Esophagus squamous epithelium (tissue), 5 donors: Measurements from ENCODE around the gene RRAD. TPM values are rescaled to one million over a fixed set of nuclear protein-coding genes. Genes with fewer than 3 reads are reported as not detected.
"Not testable (repeated sequence)": the region's sequence is repeated elsewhere in the genome, so short reads cannot be mapped to it uniquely, and the experiment has no call there.

Experiments
- DNase-seq: peaks from one replicate; lab custom pipeline; 2025; lab: John Stamatoyannopoulos, UW
- H3K27ac ChIP-seq, 4 donors: fragments of 200-600 bp; sonication (generic); one replicate each; pipeline ENCODE4 v1.5.1; 2016 to 2019; ENCODE audit warnings: mild to moderate bottlenecking in 1 of 4
- H3K27me3 ChIP-seq, 4 donors: fragments of 200-600 bp; sonication (generic); 1 replicate in 3 of 4; 2 replicates in 1 of 4; pipeline versions ENCODE4 v1.5.1 to v1.6.0; 2017 to 2021; ENCODE audit warnings: antibody characterized with exemption in 1 of 4
- H3K36me3 ChIP-seq, 3 donors: fragments of 200-600 bp; sonication (generic); one replicate each; pipeline ENCODE4 v1.5.1; 2016 to 2019
- H3K4me1 ChIP-seq, 3 donors: fragments of 200-600 bp; sonication (generic); one replicate each; pipeline ENCODE4 v1.5.1; 2017 to 2019
- H3K4me3 ChIP-seq, 4 donors: fragments of 200-600 bp; sonication (generic); 1 replicate in 3 of 4; 2 replicates in 1 of 4; pipeline ENCODE4 v1.5.1; 2016 to 2019; ENCODE audit warnings: mild to moderate bottlenecking in 2 of 4, moderate library complexity in 1 of 4
- H3K9me3 ChIP-seq, 3 donors: fragments of 200-600 bp; sonication (generic); one replicate each; pipeline ENCODE4 v1.5.1; 2016 to 2019
- CTCF ChIP-seq, 6 experiments: fragments of 450-650 bp in 4 of 6; fragments of 200-600 bp in 2 of 6; sonication (generic) in 2 of 6; IDR thresholded peaks; one replicate each; pipeline ENCODE4 v1.5.1; 2016 to 2019; ENCODE audit warnings: antibody characterized with exemption in 6 of 6, mild to moderate bottlenecking in 4 of 6, moderate library complexity in 4 of 6
- POLR2A ChIP-seq, 4 donors: fragments of 450-650 bp; IDR thresholded peaks; one replicate each; pipeline ENCODE4 v1.6.1; 2017; ENCODE audit warnings: antibody characterized with exemption in 4 of 4, mild to moderate bottlenecking in 4 of 4, moderate library complexity in 3 of 4
- WGBS, 2 donors: methylation state at CpG; one replicate each; pipeline ENCODE4 v1.1.5; 2018; 5-methylcytosine and 5-hydroxymethylcytosine counted together
- intact Hi-C: fragments of 100-400 bp; cut with DNase I; formaldehyde crosslinking; loops from one replicate; pipeline ENCODE4 v1.15.0; 2022
- total RNA-seq, 4 donors: library from RNA; depleted of rRNA; stranded (reverse); fragments of >200 nt; gene quantifications; one replicate each; pipeline ENCODE4 v1.1.0, GENCODE V29; 2016
- donor health status: DM: yes; HTN: yes; CAD: no.

Gene RRAD, protein sequence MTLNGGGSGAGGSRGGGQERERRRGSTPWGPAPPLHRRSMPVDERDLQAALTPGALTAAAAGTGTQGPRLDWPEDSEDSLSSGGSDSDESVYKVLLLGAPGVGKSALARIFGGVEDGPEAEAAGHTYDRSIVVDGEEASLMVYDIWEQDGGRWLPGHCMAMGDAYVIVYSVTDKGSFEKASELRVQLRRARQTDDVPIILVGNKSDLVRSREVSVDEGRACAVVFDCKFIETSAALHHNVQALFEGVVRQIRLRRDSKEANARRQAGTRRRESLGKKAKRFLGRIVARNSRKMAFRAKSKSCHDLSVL
- 100 to 1,000 TPM in 2 of 4 donors, 10 to 100 TPM in 2; 68.7 to 208 (median 129) TPM for total RNA-seq

- Histone ChIP-seq H3K4me3 (peak within 1 kb of the TSS; percentile 50 to 73 (median 61)), H3K4me1 (peaks cover 40 to 99% (median 53%) of the 10 kb centered on the region in 3 donors), H3K36me3 (peaks cover 0 to 30% (median 0%) of the 10 kb centered on the region in 3 donors), H3K9me3 (no peaks in the 10 kb centered on the region), H3K27me3 (peaks cover 0 to 35% (median 0%) of the 10 kb centered on the region in 4 donors), H3K27ac (peak within 1 kb of the TSS; percentile 81 to 90 (median 85))
- DNase-seq: no peak
- TF ChIP-seq POLR2A (IDR thresholded peaks at IDR 0.05) (peak in 2 of 4 donors; percentile 41 to 69), CTCF (IDR thresholded peaks at IDR 0.05) (no peak)
- intact Hi-C loops: no loop called here
- WGBS, 2 donors: 5 to 6% methylated on average over 8 to 10 of the region's 42 CpGs
These were observed at the start of gene RRAD for GRCh38 chr16:66925322-66925840. TSS of gene RRAD (minus strand) at chr16:66925535. CDS start at chr16:66925179, 356 bp downstream.

- H3K27ac ChIP-seq, H3K9me3 ChIP-seq, H3K4me3 ChIP-seq, H3K36me3 ChIP-seq, DNase-seq: not testable (repeated sequence)
- Histone ChIP-seq H3K4me1 (peaks cover 4 to 31% (median 5%) of the 10 kb centered on the region in 3 donors), H3K27me3 (peaks cover 0 to 13% (median 0%) of the 10 kb centered on the region in 4 donors)
- 65 to 68% methylated on average over 11 of the region's 11 CpGs for WGBS, 2 donors
- intact Hi-C loops: loop anchor here (5.0 kb wide), 1 partner anchor 182 kb away; the partner anchor contains the start of genes FBXL8 and TRADD
These were observed 49.6 kb upstream of the RRAD start for GRCh38 chr16:66974932-66975246.

DNA sequence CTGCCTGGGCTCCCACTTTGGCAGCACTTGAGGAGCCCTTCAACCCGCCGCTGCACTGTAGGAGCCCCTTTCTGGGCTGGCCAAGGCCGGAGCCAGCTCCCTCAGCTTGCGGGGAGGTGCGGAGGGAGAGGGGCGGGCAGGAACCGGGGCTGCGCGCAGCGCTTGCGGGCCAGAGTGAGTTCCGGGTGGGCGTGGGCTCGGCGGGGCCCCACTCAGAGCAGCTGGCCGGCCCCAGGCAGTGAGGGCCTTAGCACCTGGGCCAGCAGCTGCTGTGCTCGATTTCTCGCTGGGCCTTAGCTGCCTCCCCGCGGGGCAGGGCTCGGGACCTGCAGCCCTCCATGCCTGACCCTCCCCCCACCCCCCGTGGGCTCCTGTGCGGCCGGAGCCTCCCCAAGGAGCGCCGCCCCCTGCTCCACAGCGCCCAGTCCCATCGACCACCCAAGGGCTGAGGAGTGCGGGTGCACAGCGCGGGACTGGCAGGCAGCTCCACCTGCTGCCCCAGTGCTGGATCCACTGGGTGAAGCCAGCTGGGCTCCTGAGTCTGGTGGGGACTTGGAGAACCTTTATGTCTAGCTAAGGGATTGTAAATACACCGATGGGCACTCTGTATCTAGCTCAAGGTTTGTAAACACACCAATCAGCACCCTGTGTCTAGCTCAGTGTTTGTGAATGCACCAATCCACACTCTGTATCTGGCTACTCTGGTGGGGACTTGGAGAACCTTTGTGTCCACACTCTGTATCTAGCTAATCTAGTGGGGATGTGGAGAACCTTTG is 49.0 kb upstream of the RRAD start:
- H3K4me3 ChIP-seq, DNase-seq, H3K9me3 ChIP-seq, H3K36me3 ChIP-seq, intact Hi-C loops, H3K27ac ChIP-seq: not testable (repeated sequence)
- Histone ChIP-seq H3K27me3 (peaks cover 0 to 13% (median 0%) of the 10 kb centered on the region in 4 donors), H3K4me1 (peaks cover 4 to 28% (median 5%) of the 10 kb centered on the region in 3 donors)
- WGBS, 2 donors: 91 to 97% methylated on average over 3 to 9 of the region's 32 CpGs

GRCh38 chr16:66973716-66974115 is 48.4 kb upstream of the RRAD start:
- no peak overlapping the region for H3K27ac ChIP-seq
- peaks cover 0 to 13% (median 0%) of the 10 kb centered on the region in 4 donors for H3K27me3 ChIP-seq
- intact Hi-C loops: no loop called here
- no peaks in the 10 kb centered on the region for H3K36me3 ChIP-seq
- H3K4me3 ChIP-seq: no peak overlapping the region
- no peak for DNase-seq
- no peaks in the 10 kb centered on the region for H3K9me3 ChIP-seq
- TF ChIP-seq POLR2A (IDR thresholded peaks at IDR 0.05): no peak
- TF ChIP-seq CTCF (IDR thresholded peaks at IDR 0.05): no peak
- WGBS, 2 donors: 91% methylated on average over 5 of the region's 6 CpGs; no CpG with 5 or more reads in 1 of the 2 donors
- H3K4me1 ChIP-seq: peaks cover 4 to 28% (median 5%) of the 10 kb centered on the region in 3 donors

GRCh38 chr16:66972983-66973382 is 47.6 kb upstream of the RRAD start:
- 83 to 90% methylated on average over 5 to 9 of the region's 9 CpGs for WGBS, 2 donors
- Histone ChIP-seq H3K9me3 (no peaks in the 10 kb centered on the region), H3K4me3 (no peak overlapping the region), H3K27me3 (peaks cover 0 to 13% (median 0%) of the 10 kb centered on the region in 4 donors), H3K36me3 (no peaks in the 10 kb centered on the region), H3K4me1 (peaks cover 4 to 27% (median 5%) of the 10 kb centered on the region in 3 donors), H3K27ac (no peak overlapping the region)
- no peak for DNase-seq
- intact Hi-C loops: no loop called here
- TF ChIP-seq POLR2A (IDR thresholded peaks at IDR 0.05) (no peak), CTCF (IDR thresholded peaks at IDR 0.05) (no peak)
